ENCODE measurements around the gene SIGLEC15.

SIGLEC15 gene

DNA sequence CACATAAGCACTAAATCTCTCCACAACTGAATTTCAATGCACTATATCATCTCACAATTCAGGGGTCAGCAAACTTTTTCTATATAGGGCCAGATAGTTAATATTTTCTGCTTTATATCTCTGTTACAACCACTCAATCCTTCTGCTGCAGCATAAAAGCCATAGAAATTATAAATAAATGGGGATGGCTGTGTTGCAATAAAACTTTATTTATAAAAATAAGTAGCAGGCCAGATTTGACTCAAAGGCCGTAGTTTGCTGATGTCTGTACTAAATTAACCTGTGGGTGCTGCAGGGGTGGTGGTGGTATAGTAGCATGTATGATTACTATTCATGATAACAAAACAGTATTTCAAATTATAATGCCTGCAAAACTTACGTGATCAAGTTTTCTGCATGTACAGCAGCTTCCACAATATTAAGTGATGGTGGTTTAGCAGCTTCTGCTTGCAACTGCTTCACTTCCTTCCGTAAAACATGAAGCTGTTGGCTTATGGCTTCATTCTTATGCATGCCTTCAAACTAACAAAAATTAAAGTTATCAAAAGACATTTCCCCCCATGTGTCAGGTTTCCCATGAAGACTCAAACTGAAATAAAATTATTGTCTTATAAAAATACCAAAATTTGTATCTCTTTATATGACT is 64.1 kb downstream of the SIGLEC15 start:
- no peak for TF ChIP-seq CTCF (IDR thresholded peaks at IDR 0.05; ENCODE audit: low read depth, low read length, missing control alignments)
- H3K4me3 ChIP-seq (replicated peaks; ENCODE audit: low read depth, low read length) = no peak overlapping the region
- no peak for DNase-seq (ENCODE audit: extremely low read depth, low read depth)

- DNase-seq (ENCODE audit: extremely low read depth, low read depth) = no peak
- no peak for TF ChIP-seq CTCF (IDR thresholded peaks at IDR 0.05; ENCODE audit: low read depth, low read length, missing control alignments)
- no peak overlapping the region for H3K4me3 ChIP-seq (replicated peaks; ENCODE audit: low read depth, low read length)
These were observed 65.1 kb downstream of the SIGLEC15 start for GRCh38 chr18:45890606-45891005.

DNA sequence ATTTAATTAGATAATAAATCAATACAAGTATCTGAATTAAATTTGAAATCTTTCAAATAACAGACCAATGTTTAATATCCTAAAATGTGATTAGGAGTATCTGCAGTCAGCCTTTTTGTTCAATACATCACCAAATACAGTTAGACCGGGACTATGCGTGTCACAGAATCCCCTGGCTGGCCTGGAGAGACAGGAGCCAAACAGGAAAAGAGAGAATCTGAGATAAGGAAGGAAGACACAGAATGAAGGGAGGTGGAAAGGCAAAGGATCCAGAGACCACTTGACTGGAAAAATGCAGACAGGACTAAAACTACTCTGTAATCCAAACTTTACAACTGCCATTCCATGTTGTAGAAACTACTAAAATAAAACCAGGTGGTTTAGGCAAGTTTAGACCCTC is 66.3 kb downstream of the SIGLEC15 start:
- no peak for TF ChIP-seq CTCF (IDR thresholded peaks at IDR 0.05; ENCODE audit: low read depth, low read length, missing control alignments)
- H3K4me3 ChIP-seq (replicated peaks; ENCODE audit: low read depth, low read length) = no peak overlapping the region
- DNase-seq (ENCODE audit: extremely low read depth, low read depth) = no peak

Data from HFF-Myc (cell line).